Astrocyte of the hippocampus (primary cell): Measurements from ENCODE around the gene JAGN1.
"Not testable (repeated sequence)": the region's sequence is repeated elsewhere in the genome, so short reads cannot be mapped to it uniquely, and the experiment has no call there.

Experiments used
- DNase-seq: peaks from one replicate; pipeline ENCODE4 v3.0.0; 2011; ENCODE audit warnings: low read depth, low spot score

JAGN1 gene

GRCh38 chr3:9916734-9917680 is 26.6 kb downstream of the JAGN1 start, which contains the start of gene IL17RC:
TSS of gene IL17RC (plus strand) at chr3:9917098. CDS start at chr3:9917316, 218 bp downstream.
- peak; percentile 90 for DNase-seq

GRCh38 chr3:9917820-9918219 is 27.4 kb downstream of the JAGN1 start:
- DNase-seq, result no peak

- no peak for DNase-seq
Observed at GRCh38 chr3:9918261-9919038, 28.0 kb downstream of the JAGN1 start.

- DNase-seq, result no peak
Observed at GRCh38 chr3:9928158-9928557, 37.7 kb downstream of the JAGN1 start.

- DNase-seq, result no peak
Observed at GRCh38 chr3:9930804-9931418, 40.5 kb downstream of the JAGN1 start.

GRCh38 chr3:9932535-9932842 is 42.1 kb downstream of the JAGN1 start:
- no peak for DNase-seq

- peak; percentile 94 for DNase-seq
Observed at GRCh38 chr3:9932843-9933560, 42.6 kb downstream of the JAGN1 start.

GRCh38 chr3:9933561-9934234 is 43.3 kb downstream of the JAGN1 start, which contains the start of gene CRELD1:
TSS of gene CRELD1 (plus strand) at chr3:9933834. CDS start at chr3:9934439, 605 bp downstream.
- peak; percentile 98 for DNase-seq

GRCh38 chr3:9934235-9934621 is 43.8 kb downstream of the JAGN1 start:
- no peak for DNase-seq

GRCh38 chr3:9934993-9935392 is 44.6 kb downstream of the JAGN1 start:
- DNase-seq, result no peak

- DNase-seq, result no peak
Observed at GRCh38 chr3:9935966-9936510, 45.6 kb downstream of the JAGN1 start.

- DNase-seq, result no peak
Observed at GRCh38 chr3:9937486-9938238, 47.3 kb downstream of the JAGN1 start.

- DNase-seq, result no peak
Observed at GRCh38 chr3:9938966-9939365, 48.6 kb downstream of the JAGN1 start.

GRCh38 chr3:9939906-9940305 is 49.5 kb downstream of the JAGN1 start:
- DNase-seq, result not testable (repeated sequence)

GRCh38 chr3:9940746-9941145 is 50.3 kb downstream of the JAGN1 start:
- DNase-seq, result no peak

GRCh38 chr3:9942164-9942563 is 51.8 kb downstream of the JAGN1 start:
- DNase-seq, result no peak

GRCh38 chr3:9942934-9943690 is 52.7 kb downstream of the JAGN1 start:
- DNase-seq, result no peak
